Stimulated activated CD8-positive, alpha-beta memory T cell treated with anti-CD3 and anti-CD28 coated beads, Interleukin-15, amount 100 ng/mL, for 24 hours (primary cell): ENCODE results near the gene HSD17B11.
"Not testable (repeated sequence)": the region's sequence is repeated elsewhere in the genome, so short reads cannot be mapped to it uniquely, and the experiment has no call there.

Experiments used
- DNase-seq: peaks from one replicate; pipeline ENCODE4 v3.0.0-alpha.2; 2020; ENCODE audit warnings: low read depth

Gene HSD17B11, protein sequence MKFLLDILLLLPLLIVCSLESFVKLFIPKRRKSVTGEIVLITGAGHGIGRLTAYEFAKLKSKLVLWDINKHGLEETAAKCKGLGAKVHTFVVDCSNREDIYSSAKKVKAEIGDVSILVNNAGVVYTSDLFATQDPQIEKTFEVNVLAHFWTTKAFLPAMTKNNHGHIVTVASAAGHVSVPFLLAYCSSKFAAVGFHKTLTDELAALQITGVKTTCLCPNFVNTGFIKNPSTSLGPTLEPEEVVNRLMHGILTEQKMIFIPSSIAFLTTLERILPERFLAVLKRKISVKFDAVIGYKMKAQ

DNA sequence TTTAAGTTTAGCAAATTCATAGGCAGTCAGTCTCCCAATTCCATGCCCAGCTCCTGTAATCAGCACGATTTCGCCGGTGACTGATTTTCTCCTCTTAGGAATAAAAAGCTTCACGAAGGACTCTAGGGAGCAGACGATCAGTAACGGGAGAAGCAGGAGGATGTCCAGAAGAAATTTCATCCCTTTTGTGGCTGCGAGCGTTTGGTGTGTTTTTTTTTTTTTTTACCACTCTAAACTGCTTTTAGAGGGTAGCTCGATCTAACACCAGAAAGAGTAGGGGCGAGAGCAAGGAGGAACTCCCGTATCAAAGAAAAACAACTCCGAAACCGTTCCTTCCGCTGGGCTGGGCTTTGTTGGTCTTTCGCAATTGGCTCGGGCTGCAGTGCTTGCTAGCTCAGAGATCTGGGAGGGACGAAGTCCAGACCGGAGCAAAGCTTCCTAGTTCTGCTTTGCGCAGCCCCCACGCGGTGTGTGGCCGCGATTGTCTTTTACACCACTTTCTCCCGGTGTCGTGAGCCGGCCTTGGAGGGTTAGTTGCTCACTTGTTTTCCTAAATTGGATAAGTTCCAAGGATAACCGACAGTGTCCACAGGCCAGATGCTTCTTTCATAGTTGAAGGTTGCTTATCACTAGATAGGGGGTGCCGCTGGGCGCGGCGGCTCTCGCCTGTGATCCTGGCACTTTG, at the start of gene HSD17B11:
Gene HSD17B11 (minus strand): TSS at position 298 of the 685 bp plus-strand sequence. CDS start 118 bp downstream, at position 180.
- DNase-seq, result peak; percentile 44

DNA sequence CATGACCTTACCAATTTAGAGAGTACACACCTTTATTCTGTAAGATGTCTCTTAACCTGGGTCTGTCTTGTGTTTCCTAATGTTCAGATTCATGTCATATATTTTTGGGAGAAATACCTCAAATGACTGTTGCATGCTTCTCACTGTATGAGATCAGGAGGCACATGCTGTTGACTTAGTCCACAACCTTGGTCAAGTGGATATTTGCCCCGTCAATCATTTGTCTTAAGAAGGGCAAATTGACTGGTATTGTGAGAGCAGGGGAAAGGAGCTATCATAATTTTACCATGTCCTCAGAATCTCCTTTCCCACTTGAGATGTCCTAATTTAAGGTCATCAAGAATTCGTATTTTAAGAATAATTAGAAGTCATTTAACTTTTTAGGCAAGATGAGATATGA, 42.4 kb upstream of the HSD17B11 start:
- no peak for DNase-seq

DNA sequence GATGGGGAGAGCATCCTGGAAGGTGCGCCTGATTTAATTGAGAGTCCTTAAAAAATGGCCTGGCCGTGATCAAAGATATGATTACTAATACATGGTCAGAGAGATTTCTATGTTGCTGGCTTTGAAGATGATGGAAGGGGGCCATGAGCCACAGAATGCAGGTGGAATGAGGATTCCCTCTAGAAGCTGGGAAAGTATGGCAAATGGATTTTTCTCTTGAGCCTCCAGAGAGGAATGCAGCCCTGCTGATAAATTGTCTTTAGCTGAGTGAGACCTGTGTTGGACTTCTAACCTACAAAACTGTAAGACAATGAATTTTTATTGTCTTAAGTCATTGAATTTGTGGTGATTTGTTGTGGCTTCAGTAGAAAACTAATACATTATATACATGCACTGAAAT, 39.0 kb upstream of the HSD17B11 start:
- no peak for DNase-seq

DNA sequence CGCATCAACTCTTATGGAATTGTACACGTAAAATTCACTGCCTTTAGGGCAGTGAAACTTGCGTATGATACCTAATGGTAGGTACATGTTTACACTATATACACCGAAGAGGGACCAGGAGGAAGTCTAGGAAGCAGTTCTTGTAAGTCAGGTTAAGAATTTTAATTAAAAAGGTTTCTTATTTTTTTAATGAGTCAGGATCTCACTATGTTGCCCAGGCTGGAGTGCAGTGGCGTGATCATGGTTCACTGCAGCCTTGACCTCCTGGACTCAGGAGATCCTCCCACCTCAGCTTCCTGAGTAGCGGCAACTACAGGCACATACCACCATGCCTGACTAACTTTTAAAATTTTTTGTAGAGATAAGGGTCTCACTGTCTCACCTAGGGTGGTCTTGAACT, 38.0 kb upstream of the HSD17B11 start:
- no peak for DNase-seq

DNA sequence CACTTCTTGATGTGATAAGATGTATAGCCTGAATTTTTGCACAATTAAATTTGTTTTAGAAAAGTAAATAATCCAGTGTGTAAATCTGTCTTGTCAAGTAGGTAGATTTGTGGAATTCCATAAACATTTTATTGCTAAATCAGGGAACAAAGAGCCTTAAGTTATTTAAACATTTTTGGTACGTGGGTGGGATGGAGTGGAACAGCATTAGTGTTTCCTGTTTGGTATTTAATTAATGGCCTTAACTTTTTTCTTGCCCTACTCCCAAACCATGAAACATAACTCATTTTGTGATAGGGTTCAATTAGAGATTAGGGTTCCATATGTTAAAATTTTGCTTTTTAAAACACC, 36.5 kb upstream of the HSD17B11 start:
- no peak for DNase-seq

DNA sequence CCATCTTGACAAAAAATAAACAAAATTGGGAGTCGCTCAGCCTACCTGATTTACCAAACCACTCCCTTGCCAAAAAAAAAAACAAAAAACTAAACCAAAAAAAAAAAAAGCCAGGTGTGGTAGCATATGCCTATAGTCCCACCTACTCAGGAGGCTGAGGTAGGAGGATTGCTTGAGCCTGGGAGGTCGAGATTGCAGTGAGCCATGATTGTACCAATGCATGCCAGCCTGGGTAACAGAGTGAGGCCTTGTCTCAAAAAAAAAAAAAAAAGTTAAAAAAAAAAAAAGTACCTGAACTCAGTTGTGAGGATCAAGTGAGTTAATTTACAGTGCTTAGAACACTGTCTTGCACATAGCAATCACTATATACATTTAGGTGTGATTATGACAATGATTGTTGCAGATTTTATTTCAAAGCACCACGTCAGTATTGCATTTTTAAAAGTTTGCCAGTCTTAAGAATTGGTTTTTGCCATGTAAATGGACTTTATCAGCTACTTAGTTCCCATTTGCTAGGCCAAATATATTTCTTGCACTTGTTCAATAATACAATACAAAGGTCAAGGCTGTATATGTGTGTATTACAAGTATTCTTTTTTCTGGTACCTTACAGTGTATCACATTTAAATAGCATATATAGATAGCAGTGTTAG, 36.0 kb upstream of the HSD17B11 start:
- no peak for DNase-seq

DNA sequence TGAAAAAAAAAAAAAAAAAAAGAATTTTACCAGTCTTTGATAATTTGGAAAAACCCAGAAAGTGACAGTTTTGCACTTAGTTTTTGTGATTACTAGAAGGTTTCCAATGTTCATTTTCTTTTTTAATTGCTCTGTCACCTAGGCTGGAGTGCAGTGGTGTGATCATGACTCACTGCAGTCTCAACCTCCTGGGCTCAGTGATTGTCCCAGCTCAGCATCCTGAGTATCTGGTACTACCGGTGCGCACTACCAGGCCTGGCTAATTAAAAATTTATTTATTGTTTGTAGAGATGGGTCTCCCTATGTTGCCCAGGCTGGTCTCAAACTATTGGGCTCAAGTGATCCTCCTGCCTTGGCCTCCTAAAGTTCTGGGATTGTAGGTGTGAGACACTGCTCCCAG, 34.7 kb upstream of the HSD17B11 start:
- no peak for DNase-seq

DNA sequence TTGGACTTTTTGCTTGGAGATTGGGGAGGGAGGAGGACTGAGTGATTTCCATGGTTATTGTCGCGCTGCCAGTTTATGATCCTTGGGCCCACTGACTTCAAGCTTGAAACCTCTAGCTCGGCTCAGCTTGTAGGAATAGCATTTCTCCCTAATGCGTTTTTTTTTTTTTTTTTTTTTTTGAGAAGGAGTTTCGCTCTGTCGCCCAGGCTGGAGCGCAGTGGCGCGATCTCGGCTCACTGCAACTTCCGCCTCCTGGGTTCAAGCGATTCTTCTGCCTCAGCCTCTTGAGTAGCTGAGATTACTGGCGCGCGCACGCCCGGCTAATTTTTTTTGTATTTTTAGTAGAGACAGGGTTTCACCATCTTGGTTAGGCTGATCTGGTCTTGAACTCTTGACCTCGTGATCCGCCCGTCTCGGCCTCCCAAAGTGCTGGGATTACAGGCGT, 33.1 kb upstream of the HSD17B11 start:
- DNase-seq, result not testable (repeated sequence)

DNA sequence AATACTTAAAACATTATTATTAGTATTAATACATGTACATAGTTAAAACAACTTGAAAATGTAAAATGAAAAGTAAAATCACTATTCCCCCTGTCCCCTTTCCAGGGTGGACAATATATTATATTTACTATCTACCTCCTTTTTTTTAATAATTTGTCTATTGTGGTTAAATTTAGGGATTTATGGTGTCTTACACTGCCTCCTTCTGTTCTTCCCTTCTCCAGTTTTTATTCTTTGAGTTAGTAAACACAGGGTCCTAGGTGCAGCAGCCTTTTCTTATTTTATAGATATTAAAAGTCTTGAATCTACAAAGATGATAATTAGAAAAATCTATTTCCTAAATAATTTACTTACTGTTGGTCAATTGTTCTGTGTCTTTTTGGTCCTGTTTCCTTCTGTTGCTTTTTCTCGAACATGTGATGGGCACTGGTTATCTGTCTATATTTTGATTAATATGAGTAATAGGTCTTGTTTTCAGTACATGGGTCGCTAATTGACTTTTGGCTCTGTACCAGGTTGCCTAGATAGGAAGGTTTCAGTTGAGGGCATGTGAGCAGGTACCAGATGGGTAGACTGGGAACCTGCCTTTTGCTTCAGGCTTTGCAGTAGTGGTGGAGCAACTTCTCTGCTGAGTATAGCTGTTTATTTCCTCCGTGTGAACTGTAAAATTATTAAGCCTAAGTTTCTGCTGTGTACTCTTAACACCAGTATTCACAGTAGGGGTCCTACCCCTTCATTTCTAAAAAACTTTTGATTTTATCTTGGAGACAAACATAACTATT, 32.5 kb upstream of the HSD17B11 start:
- DNase-seq, result no peak

DNA sequence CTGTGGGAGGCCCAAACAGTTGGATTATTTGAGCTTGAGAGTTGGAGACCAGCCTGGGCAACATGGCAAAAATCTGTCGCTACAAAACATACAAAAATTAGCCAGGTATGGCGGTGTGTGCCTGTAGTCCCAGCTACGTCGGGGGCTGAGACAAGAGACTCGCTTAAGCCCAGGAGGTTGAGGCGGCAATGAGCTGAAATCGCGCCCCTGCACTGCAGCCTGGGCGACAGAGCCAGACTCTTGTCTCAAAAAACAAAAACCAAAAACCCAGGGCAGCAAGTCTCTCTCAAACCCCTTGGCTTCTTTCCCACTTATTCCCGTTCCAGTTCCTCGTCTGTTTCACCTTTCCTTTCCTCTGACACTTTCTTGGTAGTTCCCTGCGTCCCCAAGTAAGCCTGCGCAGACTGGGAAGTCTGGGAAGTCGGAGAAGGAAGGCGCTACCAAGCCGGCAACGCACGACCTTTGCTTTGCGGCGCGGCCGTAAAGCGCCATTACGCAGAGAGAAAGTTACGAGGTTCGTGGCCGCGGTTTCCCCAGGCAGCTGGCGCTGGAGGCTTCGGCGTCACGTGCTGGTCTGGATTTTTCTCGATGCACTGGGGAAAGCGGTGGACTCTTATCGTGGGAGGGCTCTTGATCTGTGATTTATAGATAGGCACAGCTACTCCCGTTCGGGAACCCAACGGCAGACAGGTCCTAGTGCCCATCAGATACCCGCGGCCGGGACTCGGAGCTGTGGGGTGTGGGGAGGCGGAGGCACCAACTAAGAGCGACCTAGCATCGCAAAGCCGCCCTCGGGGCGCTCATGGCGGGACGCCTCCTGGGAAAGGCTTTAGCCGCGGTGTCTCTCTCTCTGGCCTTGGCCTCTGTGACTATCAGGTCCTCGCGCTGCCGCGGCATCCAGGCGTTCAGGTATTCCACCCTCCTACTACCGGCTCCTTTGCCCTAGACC, 31.4 kb upstream of the HSD17B11 start, which contains the start of gene NUDT9:
Gene NUDT9 (plus strand): TSS at position 470 of the 949 bp plus-strand sequence. CDS start 333 bp downstream, at position 803.
- DNase-seq, result peak; percentile 59

DNA sequence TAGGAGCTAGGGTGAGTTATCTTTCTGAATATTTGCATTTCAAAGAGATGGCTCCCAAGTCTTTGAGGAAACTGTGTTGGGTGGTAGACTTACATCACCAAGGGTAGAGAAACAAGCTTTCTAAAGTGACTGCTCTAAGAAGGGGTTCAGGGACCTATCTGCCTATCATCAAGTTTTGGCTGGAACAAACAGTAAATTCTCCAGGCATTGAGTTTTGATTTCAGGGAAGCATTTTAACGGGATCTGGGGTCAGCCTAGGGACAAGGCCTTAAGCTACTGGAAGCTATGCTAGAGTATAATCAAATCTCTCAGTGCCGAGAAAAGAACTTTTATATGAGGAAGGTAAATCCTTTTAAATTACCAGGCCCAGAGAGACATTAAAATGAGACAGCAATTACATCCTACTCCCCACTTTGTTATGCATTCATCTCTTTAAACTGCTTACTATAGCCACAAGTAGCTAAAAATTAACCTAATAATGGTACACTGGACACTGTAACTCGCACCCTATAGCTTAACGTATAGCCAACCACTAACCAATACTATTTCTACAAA, 29.4 kb upstream of the HSD17B11 start:
- DNase-seq, result no peak

DNA sequence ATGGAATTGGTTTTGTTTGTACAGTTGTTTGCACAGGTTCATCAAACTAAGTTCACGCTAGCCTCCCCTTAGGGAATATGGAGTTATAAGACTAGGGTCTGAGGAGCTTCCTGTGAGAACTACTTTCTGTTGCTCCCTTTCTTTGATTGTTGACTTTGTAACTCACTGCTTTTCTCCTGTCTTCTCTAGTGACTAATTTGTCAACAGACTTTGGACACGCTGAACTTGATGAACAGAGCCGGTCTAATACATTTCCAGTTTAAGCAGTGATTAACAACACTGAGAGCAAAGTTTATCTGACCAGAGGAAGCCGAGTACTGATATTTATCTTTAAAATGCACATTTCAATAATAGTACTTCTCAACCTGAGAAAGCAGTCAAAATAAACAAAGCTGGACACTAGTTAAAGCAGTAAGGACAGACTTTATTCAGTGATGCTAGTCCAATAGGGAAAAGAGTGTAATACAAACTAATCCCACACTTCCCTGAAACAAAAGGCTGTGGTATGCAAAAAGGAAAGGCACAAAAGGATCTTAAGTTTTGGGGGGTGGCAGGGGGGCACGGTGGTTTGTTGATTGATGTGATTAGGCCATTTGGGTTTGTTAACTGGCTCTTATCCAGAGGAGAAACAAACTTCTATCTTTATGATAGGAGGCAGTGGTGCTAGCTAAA, 28.7 kb upstream of the HSD17B11 start:
- no peak for DNase-seq

DNA sequence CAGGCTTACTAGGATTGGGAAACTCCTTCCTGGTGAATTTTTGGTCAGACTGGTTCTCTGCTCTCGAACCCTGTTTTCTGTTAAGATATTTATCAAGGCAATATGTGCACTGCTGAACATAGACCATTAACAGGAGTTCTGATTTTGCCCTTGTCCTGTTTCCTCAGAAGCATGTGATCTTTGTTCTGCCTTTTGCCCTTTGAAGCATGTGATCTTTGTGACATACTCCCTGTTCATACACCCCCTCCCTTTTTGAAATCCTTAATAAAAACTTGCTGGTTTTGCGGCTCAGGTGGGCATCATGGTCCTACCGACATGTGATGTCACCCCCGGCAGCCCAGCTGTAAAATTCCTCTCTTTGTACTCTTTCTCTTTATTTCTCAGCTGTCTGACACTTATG, 27.4 kb upstream of the HSD17B11 start:
- DNase-seq, result not testable (repeated sequence)

DNA sequence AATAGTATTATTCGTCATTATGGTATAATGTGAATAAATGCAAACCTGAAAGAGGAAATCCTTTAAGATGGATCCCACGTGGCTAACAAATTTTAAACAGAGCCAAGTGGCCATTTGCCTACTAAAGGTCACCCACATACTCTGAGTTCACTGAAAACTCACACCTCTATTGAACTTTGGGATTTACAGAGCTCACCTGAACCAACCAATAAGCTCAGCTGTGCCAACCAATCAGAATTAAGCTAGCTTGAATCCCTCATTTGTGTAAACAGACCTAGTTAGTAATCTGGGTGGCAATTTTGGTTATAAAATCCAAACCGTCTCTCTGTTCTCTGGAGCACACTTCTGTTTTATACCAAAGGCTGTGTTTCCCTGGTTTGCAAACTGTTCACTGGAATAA, 26.0 kb upstream of the HSD17B11 start:
- no peak for DNase-seq

DNA sequence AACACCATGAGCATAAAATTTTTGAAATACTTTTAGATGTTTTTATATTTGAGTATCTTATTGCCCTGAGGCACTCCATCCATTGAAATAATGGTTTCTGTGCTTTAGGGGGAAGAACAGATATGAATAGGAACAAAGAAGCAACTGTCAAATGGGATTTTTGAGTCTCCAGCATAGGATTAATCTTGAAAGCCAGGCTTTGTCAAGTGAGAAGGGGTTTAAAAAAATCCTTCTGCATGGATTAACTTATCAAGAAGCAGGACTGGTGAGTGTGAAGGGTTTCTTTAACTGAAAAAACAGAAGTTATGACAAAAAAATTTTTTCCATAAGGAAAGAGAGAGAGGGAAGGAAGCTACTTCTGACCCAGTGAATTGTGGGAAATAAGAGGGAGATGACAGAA, 23.8 kb upstream of the HSD17B11 start:
- no peak for DNase-seq

DNA sequence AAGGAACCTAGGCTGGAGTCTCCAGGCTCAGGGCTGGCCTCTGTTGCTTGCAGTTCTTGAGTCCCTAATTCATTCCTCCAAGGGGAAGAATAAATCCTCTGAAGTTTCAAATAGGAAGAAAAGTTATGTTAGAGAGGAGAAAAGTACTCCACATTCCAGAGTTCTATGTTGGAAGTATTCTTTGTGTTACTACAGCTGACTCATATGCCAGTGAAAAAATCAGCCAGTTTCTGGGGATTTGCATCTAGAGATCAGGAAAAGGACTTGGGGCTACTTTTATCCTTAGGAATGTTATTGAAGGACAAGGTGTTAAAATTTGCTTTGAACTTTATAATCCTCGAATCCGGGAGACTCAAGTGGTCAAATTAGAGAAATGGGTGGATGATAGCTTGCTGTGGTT, 19.7 kb upstream of the HSD17B11 start:
- DNase-seq, result no peak

DNA sequence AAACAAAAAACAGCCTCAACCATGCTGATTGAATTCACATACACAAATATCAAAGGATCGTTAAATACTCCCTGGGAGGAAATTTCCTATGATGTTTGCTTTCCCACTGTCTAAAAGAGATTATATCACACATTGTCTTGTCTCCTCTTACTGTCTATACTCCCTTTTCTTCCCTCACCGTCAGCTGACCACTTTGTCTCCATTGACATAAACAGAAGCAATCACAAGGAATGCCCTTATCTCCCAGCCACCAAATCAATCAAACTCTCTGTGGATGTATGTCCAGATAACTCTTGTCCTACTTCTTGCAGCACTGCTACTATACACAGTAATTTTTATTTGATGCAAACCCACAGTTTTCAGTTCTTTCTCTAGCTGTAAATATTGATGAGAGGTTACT, 19.2 kb upstream of the HSD17B11 start:
- no peak for DNase-seq

DNA sequence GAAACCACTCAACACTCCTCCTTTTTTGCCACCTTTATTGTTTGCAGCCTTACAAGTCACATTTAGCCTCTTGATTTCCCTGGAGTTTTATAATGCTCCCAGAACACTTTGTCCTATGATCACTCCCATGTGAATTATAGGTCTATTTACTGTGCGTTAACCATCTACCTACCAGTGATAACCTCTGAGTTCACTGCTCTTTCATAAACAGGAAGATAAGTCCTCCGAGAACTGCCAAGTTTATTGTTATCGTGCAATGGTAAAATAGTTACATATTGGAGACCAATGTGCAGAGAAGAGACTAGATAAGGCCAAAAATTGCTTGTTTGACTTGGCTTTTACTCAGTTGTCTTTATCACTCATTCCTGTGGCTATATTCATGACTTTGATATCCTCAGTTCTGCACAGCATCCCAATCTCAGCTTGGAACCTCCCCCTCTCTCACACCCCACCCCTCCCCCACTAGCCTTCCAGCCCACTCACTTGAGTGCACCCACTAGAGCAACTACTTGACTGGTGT, 18.5 kb upstream of the HSD17B11 start:
- no peak for DNase-seq

DNA sequence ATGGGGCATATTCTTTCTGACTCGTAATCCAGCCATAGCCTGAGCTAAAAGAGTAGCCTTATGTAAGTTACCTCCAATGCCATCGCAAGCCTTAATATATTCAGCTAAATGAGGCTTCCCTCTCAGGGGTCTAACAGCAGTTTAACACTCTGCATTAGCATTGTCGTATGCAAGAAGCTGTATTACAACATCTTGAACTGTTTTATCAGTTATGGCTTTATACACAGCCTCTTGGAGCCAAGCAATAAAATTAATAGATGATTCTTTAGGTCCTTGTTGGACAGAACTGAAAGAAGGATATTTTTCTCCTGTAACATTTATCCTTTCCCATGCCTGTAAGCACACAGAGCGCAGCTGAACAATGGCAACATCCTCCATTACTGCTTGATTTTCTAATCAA, 15.9 kb upstream of the HSD17B11 start:
- not testable (repeated sequence) for DNase-seq

DNA sequence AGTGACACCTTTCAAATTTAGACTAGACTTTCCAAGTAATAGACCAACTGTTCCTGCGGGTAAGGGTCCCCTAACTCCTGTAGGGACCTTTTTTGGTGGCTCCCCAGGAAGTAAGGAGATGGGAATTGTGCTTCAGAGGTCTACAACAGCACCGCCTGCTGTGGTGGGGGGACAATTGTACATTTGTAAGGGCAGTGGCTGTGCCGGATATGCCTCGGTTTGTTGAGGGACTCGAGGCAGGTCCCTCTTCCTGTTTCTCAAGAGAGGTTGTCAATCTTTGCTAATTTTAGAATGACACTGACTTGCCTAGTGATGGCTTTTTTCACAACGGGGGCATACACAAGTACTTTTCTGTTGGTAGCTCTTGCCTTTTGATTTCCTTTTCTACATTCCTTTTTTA, 15.5 kb upstream of the HSD17B11 start:
- no peak for DNase-seq
